ENCODE measurements around the gene ATG4C. TPM values are rescaled to one million over a fixed set of nuclear protein-coding genes. Genes with fewer than 3 reads are reported as not detected.
"Not testable (repeated sequence)": the region's sequence is repeated elsewhere in the genome, so short reads cannot be mapped to it uniquely, and the experiment has no call there.

ATG4C gene
- total RNA-seq, 4 donors from 2014 or later: 0.85 to 32.2 (median 11.7) TPM

DNA sequence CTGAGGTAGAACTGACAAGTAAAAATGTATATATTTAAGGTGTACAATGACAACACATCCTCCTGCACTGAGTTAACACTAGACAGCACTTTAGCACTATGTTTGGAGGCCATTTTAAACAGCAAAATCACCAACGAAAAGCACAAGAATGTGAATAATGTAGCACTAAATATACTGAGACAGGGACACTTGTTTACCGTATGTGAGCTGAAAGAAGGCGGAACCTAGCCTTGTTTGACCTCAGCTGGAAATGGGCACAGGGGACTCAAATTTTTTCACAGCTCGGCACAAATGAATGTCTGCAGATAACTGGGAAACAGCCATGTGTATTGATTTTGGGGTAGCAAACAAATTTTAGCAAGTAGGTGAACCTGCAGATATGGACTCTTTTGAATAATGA, 18.0 kb upstream of the ATG4C start:
- H3K27me3 ChIP-seq: no peaks in the 10 kb centered on the region
- no peaks in the 10 kb centered on the region for H3K9me3 ChIP-seq
- no peaks in the 10 kb centered on the region for H3K36me3 ChIP-seq
- no peaks in the 10 kb centered on the region for H3K4me1 ChIP-seq
- DNase-seq: no peak
- no peak overlapping the region for H3K27ac ChIP-seq
- TF ChIP-seq POLR2A (IDR thresholded peaks at IDR 0.05): no peak
- no peak for TF ChIP-seq CTCF (IDR thresholded peaks at IDR 0.05)
- H3K4me3 ChIP-seq: no peak overlapping the region

GRCh38 chr1:62768551-62768950, 15.4 kb upstream of the ATG4C start:
- not testable (repeated sequence) for H3K4me3 ChIP-seq, H3K36me3 ChIP-seq, DNase-seq, H3K9me3 ChIP-seq, H3K27me3 ChIP-seq, H3K27ac ChIP-seq, H3K4me1 ChIP-seq

- Histone ChIP-seq H3K27ac (no peak overlapping the region), H3K4me3 (no peak overlapping the region), H3K36me3 (no peaks in the 10 kb centered on the region), H3K9me3 (no peaks in the 10 kb centered on the region), H3K27me3 (no peaks in the 10 kb centered on the region), H3K4me1 (no peaks in the 10 kb centered on the region)
- no peak for TF ChIP-seq POLR2A (IDR thresholded peaks at IDR 0.05)
- no peak for TF ChIP-seq CTCF (IDR thresholded peaks at IDR 0.05)
- DNase-seq: no peak
Observed at GRCh38 chr1:62772607-62773295, 11.2 kb upstream of the ATG4C start.

DNA sequence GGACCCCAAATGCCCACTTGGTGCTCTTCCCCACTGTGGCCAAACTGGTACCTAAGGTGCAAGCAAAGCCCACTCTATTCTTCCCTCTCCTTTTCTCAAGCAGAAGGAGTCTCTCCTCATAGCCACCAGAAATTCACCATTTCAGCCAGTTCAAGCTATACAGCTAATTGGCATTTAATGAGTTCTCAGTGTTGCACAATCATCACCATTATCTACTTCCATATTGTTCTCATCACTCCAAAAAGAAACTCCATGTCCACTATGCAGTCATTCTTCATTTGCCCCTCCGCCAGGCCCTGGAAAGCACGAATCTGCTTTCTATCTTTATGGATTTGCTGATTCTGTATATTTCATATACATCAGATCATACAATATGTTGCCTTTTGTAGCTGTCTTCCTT, 9.9 kb upstream of the ATG4C start:
- TF ChIP-seq CTCF (IDR thresholded peaks at IDR 0.05) (no peak), POLR2A (IDR thresholded peaks at IDR 0.05) (no peak)

GRCh38 chr1:62774971-62775595, 8.8 kb upstream of the ATG4C start:
- Histone ChIP-seq H3K27me3 (no peaks in the 10 kb centered on the region), H3K36me3 (no peaks in the 10 kb centered on the region), H3K4me1 (no peaks in the 10 kb centered on the region), H3K9me3 (no peaks in the 10 kb centered on the region), H3K27ac (no peak overlapping the region), H3K4me3 (no peak overlapping the region)
- DNase-seq: no peak
- TF ChIP-seq POLR2A (IDR thresholded peaks at IDR 0.05) (no peak), CTCF (IDR thresholded peaks at IDR 0.05) (no peak)

More for the DNA sequence above, 9.9 kb upstream of the ATG4C start:
- Histone ChIP-seq H3K9me3 (no peaks in the 10 kb centered on the region), H3K4me1 (no peaks in the 10 kb centered on the region), H3K27me3 (no peaks in the 10 kb centered on the region), H3K4me3 (no peak overlapping the region), H3K27ac (no peak overlapping the region), H3K36me3 (no peaks in the 10 kb centered on the region)
- no peak for DNase-seq

- H3K9me3 ChIP-seq: no peaks in the 10 kb centered on the region
- H3K27me3 ChIP-seq: no peaks in the 10 kb centered on the region
- H3K4me1 ChIP-seq: peaks cover 0 to 5% (median 0%) of the 10 kb centered on the region in 4 donors
- no peaks in the 10 kb centered on the region for H3K36me3 ChIP-seq
- no peak overlapping the region for H3K4me3 ChIP-seq
- DNase-seq: no peak
- TF ChIP-seq POLR2A (IDR thresholded peaks at IDR 0.05) (no peak), CTCF (IDR thresholded peaks at IDR 0.05) (no peak)
- H3K27ac ChIP-seq: no peak overlapping the region
Observed at GRCh38 chr1:62778208-62778607, 5.7 kb upstream of the ATG4C start.
